Stimulated activated CD8-positive, alpha-beta memory T cell treated with anti-CD3 and anti-CD28 coated beads, Interleukin-12 subunit alpha, Interleukin-12 subunit beta, amount 100 ng/mL, for 1 hour (primary cell): ENCODE results near the gene PHLDB3.
"Not testable (repeated sequence)": the region's sequence is repeated elsewhere in the genome, so short reads cannot be mapped to it uniquely, and the experiment has no call there.

Experiments
- DNase-seq: peaks from one replicate; pipeline ENCODE4 v3.0.0-alpha.2; 2020; ENCODE audit warnings: low read depth

The PHLDB3 gene

DNA sequence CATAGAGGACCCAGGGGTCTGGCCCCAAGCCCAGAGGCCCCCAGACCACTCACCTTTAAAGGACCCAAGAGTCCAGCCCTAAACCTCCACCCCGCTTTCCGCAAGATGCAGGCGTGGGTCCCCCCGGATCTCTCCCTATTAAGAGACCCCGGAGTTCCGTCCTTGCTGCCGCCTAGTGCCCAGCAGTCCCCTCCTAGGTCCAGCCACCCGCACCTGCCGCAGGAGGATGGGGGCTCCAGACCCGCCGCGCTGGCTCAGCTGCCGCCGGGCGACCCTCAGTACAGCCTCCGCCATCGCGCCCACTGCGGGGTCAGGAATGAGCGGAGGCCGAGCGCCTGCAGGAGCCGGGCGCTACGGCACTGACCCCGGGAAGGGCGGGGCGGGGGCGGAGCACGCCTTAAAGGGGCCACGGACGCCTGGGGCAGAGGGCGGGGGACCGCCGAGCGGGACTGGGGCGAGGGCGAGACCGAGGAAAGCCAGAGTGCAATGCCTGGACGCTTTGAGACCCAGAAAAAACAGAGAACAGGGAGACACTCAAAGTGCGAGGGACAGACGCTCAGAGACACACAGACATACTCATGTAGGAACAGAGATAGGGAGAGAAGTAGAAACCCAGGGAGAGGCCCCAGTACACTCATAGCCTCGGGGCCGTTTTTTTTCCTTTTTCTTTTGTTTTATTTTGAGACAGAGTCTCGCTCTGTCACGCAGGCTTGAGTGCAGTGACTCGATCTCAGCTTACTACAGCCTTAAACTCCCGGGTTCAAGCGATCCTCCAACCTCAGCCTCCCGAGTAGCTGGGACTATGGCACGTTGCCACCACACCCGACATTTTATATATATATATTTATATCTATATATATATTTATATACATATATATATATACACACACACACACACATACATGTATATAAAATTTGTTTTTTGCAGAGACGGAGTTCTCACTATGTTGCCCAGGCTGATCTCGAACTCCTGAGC, 22.6 kb upstream of the PHLDB3 start, which contains the start of gene ETHE1:
ETHE1 (minus strand) TSS at position 318 of the 976 bp plus-strand sequence; CDS start at position 294, 24 bp downstream.
- DNase-seq = no peak

DNA sequence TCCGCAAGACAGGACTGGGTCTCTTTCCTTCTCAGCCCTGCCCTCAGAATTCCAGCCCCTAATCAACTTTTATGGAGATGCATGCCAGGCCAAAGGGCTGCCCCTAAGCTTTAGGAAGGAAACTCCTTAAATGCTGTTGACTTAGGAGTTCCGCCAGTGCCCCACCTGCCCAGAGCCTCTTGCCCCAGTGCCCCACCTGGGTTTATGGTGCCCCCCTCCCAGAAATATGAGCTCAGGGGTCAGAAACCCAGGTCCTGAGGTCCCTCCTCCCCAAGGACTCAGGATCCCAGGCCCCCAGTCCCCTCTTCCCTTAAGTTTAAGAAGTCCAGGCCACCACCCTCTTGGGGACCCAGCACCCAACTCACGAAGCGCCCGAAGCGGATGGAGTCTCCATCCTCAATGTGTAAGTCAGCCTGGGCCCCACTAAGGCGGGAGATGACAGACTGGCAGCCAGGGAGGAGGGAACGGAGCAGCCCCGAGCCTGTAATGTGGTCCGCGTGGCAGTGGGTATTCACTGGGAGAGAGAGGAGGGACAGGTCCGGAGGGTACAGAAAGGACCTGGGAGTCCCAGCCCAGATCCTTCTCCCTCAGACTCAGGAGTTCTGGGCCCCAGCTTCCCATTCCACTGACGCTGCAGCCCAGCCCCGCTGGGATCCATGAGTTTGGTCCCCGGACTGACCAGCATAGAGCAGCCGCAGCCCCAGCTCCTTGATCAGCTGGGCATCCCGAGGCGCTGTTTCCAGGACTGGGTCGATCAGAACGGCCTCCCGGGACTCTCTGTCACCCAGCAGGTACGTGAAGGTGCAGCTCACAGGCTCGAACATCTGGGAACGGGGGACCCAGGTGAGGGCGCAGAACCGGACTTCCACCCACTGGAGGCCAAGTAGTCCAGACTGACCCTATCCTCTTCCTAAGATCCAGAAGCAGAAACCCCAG, 21.6 kb upstream of the PHLDB3 start:
- DNase-seq = no peak

DNA sequence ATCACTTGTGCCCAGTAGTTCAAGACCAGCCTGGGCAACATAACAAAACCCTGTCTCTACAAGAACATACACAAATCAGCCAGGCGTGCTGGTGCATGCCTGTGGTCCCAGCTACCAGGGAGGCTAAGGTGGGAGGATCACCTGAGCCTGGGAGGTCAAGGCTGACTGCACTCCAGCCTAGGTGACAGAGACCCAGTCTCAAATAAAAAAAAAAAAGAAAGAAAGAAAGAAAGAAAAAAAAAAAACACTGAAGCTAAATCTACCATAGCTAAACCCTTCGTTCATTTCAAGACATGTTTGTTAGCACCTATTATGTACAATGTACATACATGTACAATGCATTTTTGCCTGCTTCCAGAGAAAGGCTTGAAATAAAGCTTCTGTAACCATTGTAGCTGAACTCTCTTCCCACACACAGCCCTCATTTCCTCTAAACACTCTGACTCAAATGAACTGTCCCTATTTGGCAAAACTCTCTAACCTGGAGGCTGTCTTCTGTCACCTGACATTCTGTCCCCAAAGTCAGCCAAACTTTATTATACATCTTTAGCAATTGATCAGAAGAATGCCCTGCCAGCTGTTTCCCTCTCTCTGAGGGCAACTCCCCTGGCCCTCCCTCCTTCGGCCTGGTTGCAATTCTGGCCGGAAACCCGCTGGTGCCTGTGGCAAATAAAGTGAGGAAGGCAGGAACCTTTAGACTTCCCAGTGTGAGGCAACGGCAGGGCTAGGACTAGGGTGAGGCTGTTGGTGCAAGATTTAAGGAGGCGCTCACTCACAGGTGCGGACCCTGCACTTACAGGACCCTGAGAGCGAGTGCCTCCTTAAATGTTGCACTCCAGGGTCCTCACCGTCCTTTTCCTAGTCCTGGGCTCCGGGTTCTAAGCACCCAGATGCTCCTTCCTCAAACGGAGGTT, 20.6 kb upstream of the PHLDB3 start:
- DNase-seq = no peak

DNA sequence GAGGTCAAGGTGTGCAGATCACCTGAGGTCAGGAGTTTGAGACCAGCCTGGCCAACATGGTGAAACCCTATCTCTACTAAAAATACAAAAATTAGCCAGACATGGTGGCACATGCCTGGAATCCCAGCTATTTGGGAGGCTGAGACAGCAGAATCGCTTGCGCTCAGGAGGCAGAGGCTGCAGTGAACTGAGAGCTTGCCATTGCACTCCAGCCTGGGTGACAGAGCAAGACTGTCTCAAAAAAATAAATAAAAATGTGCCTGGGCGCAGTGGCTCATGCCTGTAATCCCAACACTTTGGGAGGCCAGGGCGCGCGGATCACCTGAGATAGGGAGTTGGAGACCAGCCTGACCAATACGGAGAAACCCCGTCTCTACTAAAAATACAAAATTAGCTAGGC, 19.1 kb upstream of the PHLDB3 start:
- not testable (repeated sequence) for DNase-seq

DNA sequence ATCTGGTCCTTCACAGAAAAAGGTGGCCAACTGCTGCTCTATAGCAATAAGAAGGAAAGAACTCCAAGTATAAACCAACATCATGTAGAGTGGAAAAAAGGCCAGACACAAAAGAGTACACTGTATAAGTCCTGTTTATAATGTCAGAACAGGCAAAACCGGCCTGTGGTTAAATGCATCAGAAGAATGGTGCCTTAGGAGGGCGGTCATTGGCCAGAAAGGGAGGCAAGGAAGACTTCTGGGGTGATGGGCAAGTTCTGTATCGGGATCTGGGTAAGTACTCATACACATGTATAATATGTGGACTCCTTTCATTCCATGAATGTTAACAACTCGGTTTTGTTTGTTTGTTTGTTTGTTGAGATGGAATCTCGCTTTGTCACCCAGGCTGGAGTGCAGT, 18.4 kb upstream of the PHLDB3 start:
- DNase-seq = no peak

DNA sequence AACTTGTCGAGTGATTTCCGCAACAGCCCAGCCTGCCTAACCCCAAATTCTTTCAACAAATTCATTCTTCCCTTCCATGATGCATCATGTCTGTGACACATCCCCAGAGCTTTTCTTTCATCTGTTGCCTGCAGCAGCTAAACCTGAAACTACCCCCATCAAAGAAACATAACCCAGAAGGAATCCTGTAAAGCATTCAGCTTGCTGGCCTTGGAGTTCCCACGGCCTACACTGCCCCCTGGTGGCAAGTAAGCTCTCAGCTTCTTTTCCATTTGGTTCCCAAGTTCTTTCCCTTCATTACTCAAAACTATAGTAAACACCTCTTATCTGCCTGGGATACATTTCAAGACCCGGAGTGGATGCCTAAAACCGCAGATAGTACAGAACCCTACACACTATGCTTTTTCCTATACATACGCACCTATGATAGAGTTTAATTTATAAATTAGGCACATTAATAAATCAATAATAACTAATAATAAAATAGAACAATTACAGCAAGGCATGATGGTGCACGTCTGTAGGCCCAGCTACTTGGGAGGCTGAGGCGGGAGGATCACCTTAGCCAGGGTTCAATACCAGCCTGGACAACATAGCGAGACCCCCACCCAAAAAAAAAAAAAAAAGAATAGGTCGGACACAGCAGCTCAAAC, 15.0 kb upstream of the PHLDB3 start:
- DNase-seq = peak; percentile 76

DNA sequence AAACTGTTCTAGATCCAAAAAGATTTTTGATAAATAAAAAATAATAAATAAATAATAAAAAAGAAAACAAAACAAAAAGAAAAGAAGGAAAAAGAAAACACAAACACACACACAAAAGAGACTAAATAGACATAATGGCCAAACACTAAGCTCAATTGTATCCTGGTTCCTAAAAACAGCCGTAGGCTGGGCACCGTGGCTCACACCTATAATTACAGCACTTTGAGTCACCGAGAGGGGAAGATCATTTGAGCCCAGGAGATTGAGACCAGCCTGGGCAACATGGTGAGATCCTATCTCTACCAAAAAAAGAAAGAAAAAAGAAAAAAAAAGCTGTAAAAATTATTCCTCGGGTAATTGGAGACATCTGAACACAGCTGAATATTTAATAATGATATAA, 13.5 kb upstream of the PHLDB3 start:
- no peak for DNase-seq

DNA sequence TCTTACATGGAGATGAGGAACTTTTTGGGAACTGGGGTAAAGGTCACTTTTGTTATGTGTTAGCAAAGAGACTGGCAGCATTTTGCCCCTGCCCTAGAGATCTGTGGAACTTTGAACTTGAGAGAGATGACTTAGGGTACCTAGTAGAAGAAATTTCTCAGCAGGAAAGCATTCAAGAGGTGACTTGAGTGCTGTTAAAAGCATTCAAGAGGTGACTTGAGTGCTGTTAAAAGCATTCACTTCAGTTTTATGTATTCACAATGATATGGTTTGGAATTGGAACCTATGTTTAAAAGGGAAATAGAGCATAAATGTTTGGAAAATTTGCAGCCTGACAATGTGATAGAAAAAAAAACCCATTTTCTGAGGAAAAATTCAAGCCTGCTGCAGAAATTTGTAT, 7.9 kb upstream of the PHLDB3 start:
- not testable (repeated sequence) for DNase-seq

DNA sequence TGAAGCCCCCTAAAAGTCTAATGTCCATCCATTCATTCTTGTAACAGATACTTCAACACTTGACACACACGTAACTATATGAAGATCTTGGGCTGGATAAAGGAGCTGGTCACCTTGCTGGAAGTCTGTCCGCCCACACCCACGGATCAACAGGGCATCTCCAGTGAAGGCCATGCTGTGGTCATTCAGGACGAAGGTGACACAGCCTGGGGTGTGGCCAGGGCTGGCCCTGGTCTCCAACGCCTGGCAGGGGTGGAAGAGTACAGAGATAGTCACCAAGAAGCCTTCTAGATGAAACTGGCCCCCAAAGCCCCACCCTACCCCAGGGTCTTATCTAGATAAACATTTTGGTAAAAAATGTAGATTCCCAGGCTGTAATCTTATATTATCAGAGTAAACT, 6.8 kb upstream of the PHLDB3 start:
- DNase-seq = no peak

DNA sequence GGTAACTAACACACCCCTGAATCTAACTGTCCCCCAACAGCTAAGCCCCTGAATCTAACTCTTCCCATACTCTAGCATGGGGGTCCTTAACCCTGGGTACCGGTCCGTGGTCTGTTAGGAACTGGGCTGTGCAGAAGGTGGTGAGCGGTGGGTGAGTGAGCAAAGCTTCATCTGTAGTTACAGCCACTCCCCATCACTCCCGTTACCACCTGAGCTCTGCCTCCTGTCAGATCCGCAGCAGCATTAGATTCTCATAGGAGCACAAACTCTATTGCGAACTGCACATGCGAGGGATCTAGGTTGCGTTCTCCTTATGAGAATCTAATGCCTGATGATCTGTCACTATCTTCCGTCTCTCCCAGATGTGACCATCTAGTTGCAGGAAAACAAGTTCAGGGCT, 6.2 kb upstream of the PHLDB3 start:
- no peak for DNase-seq

DNA sequence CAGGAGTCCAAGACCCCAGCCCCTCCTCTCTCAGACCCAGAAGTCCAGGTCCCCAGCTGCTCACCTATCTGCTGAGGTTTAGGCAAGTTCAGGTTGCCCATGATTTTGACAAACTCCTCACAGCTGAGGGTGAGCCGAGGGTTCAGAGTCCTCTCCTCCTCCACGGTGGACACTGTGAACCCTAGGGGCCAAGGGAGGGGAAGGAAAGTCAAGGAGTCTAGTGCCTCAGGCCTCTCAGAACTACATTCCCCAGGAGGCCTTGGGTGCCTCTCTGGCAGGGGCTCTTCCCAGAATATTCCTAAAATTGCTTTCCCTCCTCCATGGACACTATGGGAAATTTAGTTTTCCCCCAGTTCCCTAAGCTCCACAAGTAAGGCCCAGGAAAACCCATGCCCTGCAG, 3.3 kb upstream of the PHLDB3 start:
- no peak for DNase-seq

DNA sequence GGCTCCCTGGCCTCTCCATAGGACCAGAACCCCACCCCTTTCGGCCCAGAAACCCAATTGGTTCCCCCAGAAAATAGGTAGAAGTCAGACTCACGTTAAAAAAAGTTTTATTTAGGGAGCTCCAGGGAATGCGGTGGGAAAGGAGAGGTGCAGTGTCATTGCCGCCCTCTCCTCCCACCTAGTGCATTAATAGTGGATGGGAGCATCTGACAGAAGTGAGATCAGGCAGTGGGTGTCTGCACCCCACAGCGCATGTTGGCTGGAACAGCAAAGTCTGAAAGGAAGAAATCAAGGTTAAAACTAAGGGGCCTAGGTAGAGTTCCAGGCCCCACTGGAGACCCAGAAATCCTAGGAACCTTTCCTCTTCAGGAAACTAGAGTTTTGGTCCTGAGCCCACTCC, 2.1 kb upstream of the PHLDB3 start:
- DNase-seq = no peak

DNA sequence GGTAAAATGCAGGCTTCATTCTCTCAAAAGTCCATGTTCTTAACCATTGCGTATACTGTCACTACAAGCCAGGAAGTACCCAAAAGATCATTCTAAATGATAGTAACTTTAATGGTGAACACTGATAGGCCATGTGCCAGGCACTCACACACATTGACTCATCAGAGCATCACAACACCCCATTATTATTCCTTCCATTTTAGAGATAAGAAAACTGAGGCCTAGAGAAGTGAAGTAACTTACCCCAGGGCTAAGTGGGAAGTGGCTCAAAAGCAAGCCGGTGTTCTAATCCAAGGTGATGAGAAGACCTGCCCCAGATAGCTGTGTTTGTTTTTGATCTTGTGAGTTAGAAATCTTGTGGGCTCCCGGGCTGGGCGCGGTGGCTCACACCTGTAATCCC, 1.4 kb upstream of the PHLDB3 start:
- no peak for DNase-seq

DNA sequence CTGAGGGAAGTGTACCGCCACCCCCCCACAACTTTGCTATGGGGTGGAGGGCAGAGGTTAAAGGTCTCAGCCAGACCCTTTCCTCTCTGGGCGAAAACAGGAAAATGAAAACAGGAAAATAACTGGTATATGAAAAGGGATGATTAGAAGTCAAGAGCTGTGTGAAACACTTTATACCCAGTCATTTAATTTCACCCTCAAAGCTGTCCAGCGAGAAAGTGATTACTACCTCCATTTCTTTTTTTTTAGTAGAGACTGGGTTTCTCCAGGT, 575 bp upstream of the PHLDB3 start:
- no peak for DNase-seq

DNA sequence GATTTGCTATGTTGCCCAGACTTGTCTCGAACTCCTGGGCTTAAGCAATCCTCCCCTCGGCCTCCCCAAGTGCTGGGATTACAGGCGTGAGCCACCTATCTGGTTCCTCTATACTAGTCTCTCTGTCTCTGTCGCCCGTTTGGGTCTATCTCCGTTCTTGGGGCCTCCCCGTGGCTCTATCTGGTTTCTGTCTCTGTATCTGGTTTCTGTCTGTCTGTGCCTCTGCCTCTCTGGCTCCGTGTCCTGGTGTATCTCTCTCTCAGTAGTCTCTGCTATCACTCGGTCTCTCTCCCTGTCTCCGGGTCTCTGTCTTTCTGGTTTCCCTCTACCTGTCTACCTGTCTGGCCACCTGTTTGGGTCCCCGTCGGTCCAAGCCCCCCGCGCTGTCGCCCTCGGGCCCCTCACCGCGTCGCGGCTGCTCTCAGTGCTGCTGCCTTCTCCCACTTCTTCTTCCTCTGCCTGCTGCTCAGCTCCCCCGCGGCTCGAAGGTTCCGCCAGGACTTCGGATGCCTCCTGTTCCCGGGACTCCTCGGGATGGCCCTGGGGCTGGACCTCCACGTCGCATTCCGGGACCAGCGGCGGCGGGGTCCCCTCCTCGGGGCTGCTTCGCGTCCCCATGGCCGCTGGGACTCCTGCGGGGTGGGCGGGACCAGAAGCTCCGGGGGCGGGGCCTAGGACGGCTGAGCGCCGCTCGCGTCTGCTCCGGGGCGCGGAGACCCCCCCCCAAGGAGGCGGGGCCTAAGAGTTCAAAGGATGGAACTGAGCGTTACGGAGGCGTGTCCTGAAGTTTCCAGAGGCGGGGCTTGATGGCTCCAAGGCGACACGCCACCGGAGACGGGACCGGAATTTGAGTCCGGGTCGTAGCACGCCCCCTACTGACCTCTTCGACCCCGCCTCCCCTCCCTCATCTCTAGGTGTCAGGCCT, 783 bp downstream of the PHLDB3 start:
- DNase-seq = peak; percentile 97

DNA sequence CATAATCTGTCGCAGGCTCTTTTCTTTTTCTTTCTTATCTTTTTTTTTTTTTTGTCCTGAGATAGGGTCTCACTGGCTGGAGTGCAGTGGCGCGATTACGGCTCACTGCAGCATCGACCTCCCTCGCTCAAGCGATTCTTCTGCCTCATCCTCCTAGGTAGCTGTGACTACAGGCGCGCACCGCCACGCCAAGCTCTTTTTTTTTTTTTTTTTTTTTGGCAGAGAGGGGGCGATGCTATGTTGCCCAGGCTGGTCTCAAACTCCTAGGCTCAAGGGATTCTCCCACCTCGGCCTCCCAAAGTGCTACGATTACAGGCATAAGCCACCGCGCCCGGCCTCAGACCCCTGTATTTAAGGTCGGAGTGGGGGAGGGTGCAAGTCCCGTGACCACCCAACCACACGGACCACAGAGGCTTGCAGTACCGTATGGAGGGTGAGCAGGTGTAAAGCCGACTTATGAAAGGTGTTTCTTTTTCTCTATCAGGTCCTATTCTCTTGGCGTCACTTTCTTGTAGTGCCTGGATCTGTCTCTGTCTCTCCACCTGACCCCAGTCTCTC, 2.0 kb downstream of the PHLDB3 start:
- DNase-seq = no peak

DNA sequence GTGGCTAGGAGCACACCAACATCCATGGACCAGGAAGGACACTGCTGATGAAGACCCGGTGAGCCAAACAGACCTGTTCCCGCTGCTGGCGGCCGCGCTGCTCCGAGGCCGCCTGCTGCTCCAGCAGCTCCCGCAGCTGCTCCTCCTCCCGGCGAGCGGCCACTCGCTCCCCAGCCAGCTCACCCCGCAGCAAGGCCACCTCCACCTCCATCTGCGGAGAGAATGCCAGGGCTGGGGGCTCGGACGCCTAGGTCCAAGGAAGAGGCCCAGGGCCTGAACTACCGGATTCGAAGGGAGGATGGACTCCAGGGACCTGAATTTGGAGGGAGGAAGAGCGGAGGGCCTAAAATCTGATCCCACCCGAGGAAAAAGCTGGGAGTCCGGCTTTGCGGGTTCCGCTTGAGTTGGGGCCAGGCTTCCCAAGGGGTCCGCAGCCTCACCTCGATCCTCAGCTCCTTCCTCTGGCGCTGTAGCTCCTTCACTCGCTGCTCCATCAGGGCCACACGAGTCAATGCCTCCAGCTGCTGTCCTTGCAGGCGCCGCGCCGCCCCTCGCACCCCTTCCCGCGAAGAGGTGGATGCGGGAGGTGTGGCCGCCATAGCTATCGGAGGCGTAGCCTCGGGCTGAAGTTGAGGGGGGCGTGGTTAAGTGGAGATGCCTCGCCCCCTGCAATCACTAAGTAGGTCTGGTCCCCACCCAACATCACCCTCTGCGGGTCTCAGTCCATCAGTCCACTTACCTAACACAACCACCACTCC, 2.7 kb downstream of the PHLDB3 start:
- DNase-seq = no peak

DNA sequence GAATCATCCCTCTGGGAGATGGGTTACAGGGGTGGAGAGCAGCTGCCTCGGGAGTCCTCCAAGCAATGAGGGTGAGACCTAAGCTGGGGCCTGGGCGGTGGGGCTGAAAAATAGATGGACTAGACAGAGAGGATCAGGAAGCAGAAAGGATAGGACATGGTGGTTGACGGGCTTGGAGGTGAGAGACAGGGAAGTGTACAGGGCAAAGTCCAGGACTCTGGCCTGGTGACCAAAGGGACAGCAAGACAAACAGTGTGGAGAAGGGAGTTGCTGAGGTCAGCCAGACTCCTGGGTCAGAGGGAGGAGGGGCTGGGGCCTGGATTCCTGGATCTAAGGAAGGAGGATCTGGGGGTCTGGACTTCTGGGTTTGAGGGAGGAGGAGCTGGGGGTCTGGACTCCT, 5.5 kb downstream of the PHLDB3 start:
- DNase-seq = no peak

DNA sequence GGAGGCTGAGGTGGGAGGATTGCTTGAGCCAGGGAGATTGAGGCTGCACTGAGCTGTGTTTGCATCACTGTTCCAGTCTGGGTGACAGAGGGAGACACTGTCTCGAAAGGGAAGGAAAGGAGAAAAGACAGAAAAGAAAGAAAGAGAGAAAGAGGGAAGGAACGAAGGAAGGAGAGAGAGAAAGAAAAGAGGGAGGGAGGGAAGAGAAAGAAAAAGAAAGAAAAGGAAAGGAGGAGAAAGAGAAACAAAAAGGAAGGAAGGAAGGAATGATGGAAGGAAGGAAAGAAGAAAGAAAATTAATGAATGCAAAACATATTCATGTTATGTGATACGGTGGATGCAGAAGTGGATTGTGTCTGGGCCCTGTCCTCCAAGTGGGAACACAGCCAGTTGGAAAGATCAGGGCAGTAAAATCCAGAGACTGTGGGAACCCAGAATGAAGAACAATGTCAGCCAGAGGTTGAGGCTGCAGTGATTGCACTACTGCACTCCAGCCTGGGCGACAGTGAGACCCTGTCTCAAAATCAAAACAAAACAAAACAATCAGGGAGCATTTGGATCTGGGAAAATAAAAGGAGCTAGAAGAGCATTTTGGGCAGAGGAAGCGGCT, 6.2 kb downstream of the PHLDB3 start:
- no peak for DNase-seq
